Measurements from ENCODE around the gene CAPN11.
"Not testable (repeated sequence)": the region's sequence is repeated elsewhere in the genome, so short reads cannot be mapped to it uniquely, and the experiment has no call there.

DNA sequence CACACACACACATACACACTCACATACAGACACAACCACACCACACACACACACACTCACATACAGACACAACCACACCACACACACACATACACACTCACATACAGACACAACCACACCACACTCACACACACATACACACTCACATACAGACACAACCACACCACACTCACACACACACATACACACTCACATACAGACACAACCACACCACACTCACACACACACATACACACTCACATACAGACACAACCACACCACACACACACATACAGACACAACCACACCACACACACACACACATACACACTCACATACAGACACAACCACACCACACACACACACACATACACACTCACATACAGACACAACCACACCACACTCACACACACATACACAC, 23.2 kb downstream of the CAPN11 start:
- not testable (repeated sequence) for TF ChIP-seq ATF2 (tag by site-specific recombination; IDR thresholded peaks at IDR 0.05; ENCODE audit: low read depth); CTCF (tag by site-specific recombination; IDR thresholded peaks at IDR 0.05)

Data from HEK293 (cell line).